HG02852 (cell line): ENCODE measurements around the gene PIGQ.

Experiments used
- ATAC-seq: cut with Tn5 transposase; IDR thresholded peaks from one replicate; pipeline ENCODE4 v1.9.1; 2021; ENCODE audit warnings: mild to moderate bottlenecking, moderate library complexity; ENCODE audit not compliant: unreplicated experiment

PIGQ gene

GRCh38 chr16:598823-599739, 29.3 kb downstream of the PIGQ start:
- ATAC-seq = no peak

DNA sequence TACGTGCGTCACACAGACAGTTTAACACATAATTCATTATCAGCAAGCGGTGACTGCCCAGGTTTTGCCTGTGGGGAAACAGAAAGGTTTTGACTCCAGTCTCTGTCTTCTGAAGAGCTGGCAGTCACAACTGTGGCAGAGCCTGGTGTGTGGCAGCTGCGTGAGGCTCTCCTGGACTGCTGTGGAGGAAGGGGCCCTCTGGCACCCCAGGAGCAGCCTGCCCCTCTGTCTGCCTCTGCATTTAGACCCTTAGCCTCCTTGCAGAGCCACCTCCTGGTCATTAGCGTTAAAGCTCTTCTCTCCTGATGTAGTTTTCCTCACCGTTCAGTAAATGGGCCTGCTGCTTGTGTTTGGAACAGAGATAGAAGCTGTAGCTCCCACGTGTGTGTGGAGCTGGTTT, 31.0 kb downstream of the PIGQ start:
- ATAC-seq = no peak

DNA sequence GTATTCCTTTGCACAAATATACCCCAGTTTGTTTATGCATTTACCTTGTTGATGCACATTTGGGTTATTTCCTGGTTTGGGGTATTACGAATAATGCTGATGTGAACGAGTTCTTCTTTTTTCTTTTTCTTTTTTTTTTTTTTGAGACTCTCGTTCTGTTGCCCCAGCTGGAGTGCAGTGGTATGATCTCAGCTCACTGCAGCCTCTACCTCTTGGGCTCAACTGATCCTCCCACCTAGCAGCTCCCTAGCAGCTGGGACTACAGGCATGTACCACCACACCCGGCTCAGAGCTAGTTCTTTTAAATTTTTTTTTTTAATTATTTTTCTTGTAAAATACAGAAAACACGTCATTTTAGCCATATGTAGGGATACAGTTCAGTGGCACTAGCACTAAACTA, 34.2 kb downstream of the PIGQ start:
- ATAC-seq = no peak

- no peak for ATAC-seq
Observed at GRCh38 chr16:606656-607307, 37.0 kb downstream of the PIGQ start.

GRCh38 chr16:608019-608418, 38.3 kb downstream of the PIGQ start:
- no peak for ATAC-seq

DNA sequence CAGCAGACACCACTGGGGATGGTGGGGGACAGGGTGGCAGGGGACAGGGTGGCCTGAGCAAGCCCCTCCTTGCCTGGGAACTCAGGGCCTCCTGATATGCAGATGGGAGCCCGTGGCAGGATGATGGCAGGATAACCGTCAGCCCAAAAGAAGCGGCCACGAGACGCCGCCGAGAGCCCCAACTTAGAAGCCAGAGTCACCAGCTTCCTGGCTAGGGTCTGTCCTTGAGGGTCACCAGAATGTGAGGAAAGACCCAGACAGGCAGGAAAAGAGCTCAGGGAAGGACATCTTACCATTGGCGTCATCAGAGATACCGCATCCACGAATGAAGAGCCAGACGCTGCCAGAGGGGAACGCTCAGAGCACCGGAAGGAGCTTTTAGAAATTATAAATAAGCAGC, 39.5 kb downstream of the PIGQ start:
- ATAC-seq = no peak

DNA sequence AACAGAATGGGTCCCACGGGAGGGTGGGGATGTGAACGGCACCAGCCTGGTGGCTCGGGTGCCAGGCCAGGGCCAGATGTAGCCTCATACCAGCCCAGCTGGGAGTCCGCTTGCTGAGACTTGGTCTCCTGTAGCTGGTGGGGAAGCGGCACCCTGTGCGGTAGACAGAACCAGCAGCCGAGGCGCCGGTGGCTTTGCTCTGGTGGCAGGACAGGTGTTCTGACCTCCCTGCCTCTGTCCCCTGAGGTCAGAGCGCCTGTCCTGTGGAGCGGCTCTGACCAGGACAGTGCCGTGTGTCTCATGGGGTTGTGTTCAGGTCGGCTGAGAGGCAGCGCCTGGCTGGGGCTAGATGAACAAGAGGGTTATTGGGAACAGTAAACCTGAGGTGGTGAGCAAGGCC, 40.2 kb downstream of the PIGQ start:
- ATAC-seq = no peak

DNA sequence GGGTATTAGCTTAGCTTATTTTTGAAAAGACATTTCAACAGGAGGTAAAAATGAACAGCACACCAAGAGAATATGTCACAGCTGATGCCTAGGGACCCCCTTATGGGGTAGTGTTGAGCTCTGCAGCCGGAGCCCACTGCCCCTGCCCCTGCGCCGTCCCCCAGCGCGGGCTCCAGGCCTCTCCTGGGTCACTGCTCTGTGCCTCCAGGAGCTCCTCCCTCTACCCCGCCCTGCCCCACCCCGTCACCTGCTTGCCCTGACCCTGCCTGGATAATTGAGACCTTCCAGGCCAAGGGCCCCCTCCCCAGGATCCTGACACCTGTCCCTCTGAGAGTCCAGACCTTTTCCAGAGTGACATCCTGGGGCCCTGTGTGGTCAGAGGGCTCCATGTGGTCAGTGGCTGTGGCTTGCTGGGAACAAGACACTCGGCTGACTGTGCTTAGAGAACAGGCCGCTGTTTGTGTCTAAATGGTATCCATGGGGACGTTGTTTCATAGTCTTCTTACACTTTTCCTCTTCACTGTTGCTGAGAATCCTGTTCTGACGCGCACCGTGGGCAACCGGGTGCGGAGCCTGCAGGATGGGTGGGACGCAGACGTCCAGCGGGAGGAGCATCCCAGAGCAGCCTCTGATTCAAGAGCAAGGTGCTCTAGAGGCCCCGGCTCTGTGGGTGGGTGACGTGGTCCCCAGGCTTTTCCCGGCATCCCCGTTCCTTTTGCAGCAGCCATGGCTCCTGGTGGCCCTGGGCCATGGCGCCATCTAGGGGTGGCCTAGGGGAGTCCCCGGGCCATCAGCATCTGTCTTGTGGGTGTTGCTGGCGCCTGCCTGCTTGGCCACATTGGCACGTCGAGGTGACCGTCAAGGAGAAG, 41.0 kb downstream of the PIGQ start:
- ATAC-seq = no peak

DNA sequence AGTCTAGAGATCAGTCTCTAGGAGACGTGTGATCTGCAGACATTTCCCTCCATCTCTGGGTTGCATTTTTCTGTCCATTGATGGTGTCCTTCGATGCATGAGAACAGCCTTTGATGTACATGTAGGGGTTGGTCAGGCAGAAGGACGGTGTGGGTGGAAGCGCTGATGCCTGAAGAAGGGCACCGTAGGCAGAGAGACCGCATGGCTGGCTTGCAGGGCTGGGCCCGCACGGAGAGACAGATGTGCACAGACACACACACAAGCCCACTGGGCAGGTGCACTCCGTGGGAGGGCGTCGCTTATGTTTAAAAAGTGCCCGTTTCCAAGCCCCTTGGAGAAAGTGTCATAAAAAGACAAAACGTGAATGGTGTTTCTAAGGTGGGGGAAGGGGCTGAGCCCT, 45.4 kb downstream of the PIGQ start:
- ATAC-seq = no peak

DNA sequence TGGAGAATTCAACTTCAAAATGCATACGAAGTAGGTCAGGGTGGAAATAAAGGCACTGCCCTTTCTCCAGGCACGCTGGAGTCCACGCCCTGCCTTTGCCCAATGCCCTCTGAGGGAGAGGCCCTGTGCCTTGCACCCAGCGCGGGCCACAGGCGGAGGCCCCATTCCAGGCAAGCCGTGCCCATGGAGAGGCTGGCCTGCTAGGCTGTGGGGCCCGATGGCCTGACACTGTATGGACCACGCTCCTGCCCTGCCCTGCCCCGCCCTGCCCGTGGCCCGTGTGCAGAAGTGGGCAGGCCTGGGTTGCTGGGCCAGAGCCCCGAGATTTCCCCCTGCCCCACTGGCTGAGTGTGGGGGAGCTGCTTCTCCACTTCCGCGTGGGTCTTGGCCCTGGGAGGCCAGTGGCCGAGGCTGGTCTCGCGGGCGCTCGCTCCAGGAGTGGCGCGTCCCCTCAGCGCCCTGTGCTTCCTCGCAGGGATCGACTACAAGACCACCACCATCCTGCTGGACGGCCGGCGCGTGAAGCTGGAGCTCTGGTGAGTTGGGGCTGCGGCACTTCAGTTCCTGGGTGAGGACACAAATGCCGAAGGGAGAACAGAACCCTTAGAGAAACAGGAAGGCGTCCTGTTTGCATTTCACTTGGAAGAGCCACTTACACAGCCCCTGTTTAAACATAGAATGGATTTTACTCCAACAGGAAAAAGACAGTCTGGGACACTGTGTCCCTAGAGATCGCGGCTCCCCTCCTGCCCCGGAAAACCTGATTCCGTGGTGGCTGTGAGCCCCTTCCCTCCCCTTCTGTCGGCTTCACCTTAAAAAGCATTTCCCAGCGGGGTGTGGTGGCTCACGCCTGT, 47.2 kb downstream of the PIGQ start:
- no peak for ATAC-seq

- ATAC-seq = no peak
Observed at GRCh38 chr16:617855-618254, 48.1 kb downstream of the PIGQ start.

DNA sequence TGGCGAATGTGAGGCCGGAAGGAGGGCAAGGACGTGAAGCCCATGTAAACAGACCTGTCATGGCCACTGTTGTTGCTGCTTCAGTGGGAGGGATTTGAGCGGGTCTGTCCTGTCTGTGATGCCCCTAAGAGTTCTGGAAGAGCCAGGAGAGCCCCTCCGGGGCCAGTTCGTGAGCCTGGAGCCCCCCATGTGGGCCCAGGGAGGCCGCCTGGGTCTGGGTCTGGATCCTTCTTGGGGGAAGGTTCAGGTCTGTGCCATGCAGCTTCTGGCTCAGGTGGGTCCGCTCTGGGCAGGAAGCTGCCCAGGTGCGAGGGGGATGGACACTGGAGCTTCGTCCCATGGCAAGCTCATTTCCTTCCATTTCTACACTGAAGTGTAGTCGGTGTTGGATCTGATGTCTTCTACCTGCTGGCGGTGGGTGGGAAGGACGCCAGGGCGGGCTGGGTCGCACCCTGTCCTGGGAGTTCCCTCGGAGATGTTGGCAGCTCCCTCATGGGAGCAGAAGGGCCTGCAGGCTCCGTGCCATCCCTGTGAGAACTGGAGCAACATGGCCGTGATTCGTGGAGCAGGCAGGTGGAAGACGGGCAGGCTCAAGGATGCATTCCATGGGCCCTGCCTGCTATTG, 49.8 kb downstream of the PIGQ start:
- no peak for ATAC-seq

GRCh38 chr16:620700-621525, 51.1 kb downstream of the PIGQ start:
- no peak for ATAC-seq

DNA sequence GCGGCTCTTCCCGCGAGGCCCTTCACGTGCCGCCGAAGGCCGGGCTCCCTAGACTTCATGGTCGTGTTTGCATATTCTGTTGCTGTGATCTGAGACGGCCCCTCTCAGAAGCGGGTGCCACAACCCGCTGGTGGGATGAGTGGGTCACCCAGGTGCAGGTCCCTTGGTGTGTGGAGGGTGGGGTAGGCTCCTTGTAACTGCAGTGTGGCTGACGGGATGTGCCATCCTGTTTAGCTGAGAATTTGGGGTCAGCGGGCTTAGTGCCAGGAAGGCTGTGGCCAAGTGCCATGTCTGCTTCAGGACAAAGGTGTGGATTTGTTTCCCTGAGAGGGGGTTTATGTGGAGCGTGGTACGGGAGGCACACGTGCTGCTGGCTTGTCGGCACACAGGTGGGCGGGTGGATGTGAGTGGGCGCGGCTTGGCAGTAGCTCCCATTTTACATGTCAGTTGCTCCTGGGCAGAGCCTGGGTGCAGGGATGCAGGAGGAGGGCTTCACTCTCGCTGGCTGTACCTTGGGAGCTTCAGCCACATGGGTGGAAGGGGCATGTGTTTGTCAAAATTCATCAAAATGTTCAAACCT, 51.8 kb downstream of the PIGQ start:
- ATAC-seq = no peak

DNA sequence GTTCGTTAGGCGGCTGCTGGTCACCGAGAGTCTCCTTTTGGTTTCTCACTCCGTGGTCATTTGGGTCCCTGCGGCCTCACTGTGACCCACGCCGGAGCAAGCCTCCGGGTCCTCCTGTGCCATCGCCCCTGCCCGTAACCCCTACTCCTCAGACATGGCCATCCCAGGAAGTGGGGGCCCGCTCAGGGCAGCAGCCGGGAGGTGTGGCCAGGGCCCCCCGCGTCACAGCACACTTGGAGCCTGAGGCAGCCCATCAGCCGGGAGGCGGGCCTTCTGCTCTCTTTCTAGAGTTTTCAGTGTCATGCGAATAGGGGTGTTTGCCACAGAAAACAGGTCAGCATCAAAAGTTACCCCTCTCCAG, 53.1 kb downstream of the PIGQ start:
- ATAC-seq = no peak

GRCh38 chr16:624526-625070, 54.8 kb downstream of the PIGQ start:
- ATAC-seq = no peak

- no peak for ATAC-seq
Observed at GRCh38 chr16:625117-625976, 55.6 kb downstream of the PIGQ start.
